T-cell (primary cell): Measurements from ENCODE around the gene CTLA4. TPM values are rescaled to one million over a fixed set of nuclear protein-coding genes. Genes with fewer than 3 reads are reported as not detected.

Experiments used
- ATAC-seq, 4 experiments: fragments of 200-7000 bp in 3 of 4; fragments of 150-1000 bp in 1 of 4; cut with Tn5 transposase; replicated peaks in 1 of 4; 1 replicate in 3 of 4; 2 replicates in 1 of 4; pipeline ENCODE4 v1.10.0; 2021; ENCODE audit warnings: moderate library complexity in 3 of 4, mild to moderate bottlenecking in 2 of 4, moderate number of reproducible peaks in 1 of 4
- CTCF ChIA-PET, 2 donors: fragments of 300-600 bp; sonication (Branson Sonifier 250); formaldehyde crosslinking; loops; one replicate each; lab custom pipeline; 2022; ENCODE audit warnings: antibody characterized with exemption in 2 of 2; lab: Charles Lee
- POLR2A ChIA-PET, 2 donors: fragments of 300-600 bp; sonication (Branson Sonifier 250); formaldehyde crosslinking; loops; one replicate each; lab custom pipeline; 2022; ENCODE audit warnings: antibody characterized with exemption in 2 of 2; lab: Charles Lee
- DNase-seq, 35 experiments: peaks; one replicate each; pipeline versions ENCODE4 v3.0.0 to v3.0.0-alpha.2; 2013 to 2023
- H3K27ac ChIP-seq: one replicate; pipeline ENCODE4 v1.5.1; 2013; ENCODE audit warnings: low read length
- H3K27me3 ChIP-seq, 2 experiments: replicated peaks in 1 of 2; 1 replicate in 1 of 2; 2 replicates in 1 of 2; pipeline versions ENCODE4 v1.6.1 to v1.7.0; 2013; ENCODE audit warnings: low read length in 1 of 2, mixed read lengths in 1 of 2; ENCODE audit not compliant: control insufficient read depth in 2 of 2, insufficient read depth in 2 of 2; ENCODE audit errors: extremely low read depth in 1 of 2
- H3K36me3 ChIP-seq, 2 donors: 1 replicate in 1 of 2; 2 replicates in 1 of 2; pipeline versions ENCODE4 v1.6.1 to v1.7.0; 2013; ENCODE audit warnings: low read length in 1 of 2; ENCODE audit not compliant: control insufficient read depth in 2 of 2, insufficient read depth in 1 of 2; ENCODE audit errors: extremely low read depth in 1 of 2
- H3K4me1 ChIP-seq, 2 experiments: 1 replicate in 1 of 2; 2 replicates in 1 of 2; pipeline versions ENCODE4 v1.6.1 to v1.7.0; 2013; ENCODE audit warnings: low read length in 2 of 2, mixed read lengths in 1 of 2; ENCODE audit not compliant: insufficient read depth in 2 of 2, control insufficient read depth in 1 of 2; ENCODE audit errors: extremely low read depth in 1 of 2
- H3K4me3 ChIP-seq, 2 donors: 1 replicate in 1 of 2; 2 replicates in 1 of 2; pipeline versions ENCODE4 v1.5.1 to v1.7.0; 2013; ENCODE audit warnings: mild to moderate bottlenecking in 2 of 2, low read length in 1 of 2, moderate library complexity in 1 of 2; ENCODE audit not compliant: control insufficient read depth in 1 of 2; ENCODE audit errors: extremely low read depth in 1 of 2
- H3K9me3 ChIP-seq: 2 replicates; pipeline ENCODE4 v1.7.0; 2013
- H3K27ac Mint-ChIP-seq, 2 donors: one replicate each; pipeline ENCODE4 v1.8.0; 2020 to 2021; ENCODE audit warnings: mild to moderate bottlenecking in 2 of 2, mixed read lengths in 2 of 2
- H3K27me3 Mint-ChIP-seq, 2 donors: one replicate each; pipeline ENCODE4 v1.8.0; 2021 to 2022; ENCODE audit warnings: mixed read lengths in 2 of 2
- H3K36me3 Mint-ChIP-seq: one replicate; pipeline ENCODE4 v1.8.0; 2021; ENCODE audit warnings: mixed read lengths
- H3K4me1 Mint-ChIP-seq, 3 donors: one replicate each; pipeline ENCODE4 v1.8.0; 2020 to 2022; ENCODE audit warnings: mixed read lengths in 3 of 3, mild to moderate bottlenecking in 1 of 3
- H3K4me3 Mint-ChIP-seq, 3 donors: one replicate each; pipeline ENCODE4 v1.8.0; 2020 to 2022; ENCODE audit warnings: mild to moderate bottlenecking in 3 of 3, mixed read lengths in 3 of 3, moderate library complexity in 3 of 3
- H3K9me3 Mint-ChIP-seq, 3 donors: one replicate each; pipeline ENCODE4 v1.8.0; 2020 to 2022; ENCODE audit warnings: mixed read lengths in 3 of 3
- WGBS: methylation state at CpG from one replicate; pipeline ENCODE4 v1.1.5; 2013; ENCODE audit warnings: missing lambda C conversion rate; ENCODE audit not compliant: insufficient coverage; 5-methylcytosine and 5-hydroxymethylcytosine counted together
- total RNA-seq, 35 experiments: library from RNA in 6 of 35; stranded (reverse) in 6 of 35; fragments of 120-200 nt in 1 of 35; gene quantifications; one replicate each; pipeline versions ENCODE4 v1.2.1 to v1.2.4 and lab custom pipeline; 2013 to 2026

The CTLA4 gene
- total RNA-seq, 5 donors from 2014 or later (not counting 1 experiment from before 2014, with no cell fraction given): 11.9 to 56.2 (median 14.8) TPM

DNA sequence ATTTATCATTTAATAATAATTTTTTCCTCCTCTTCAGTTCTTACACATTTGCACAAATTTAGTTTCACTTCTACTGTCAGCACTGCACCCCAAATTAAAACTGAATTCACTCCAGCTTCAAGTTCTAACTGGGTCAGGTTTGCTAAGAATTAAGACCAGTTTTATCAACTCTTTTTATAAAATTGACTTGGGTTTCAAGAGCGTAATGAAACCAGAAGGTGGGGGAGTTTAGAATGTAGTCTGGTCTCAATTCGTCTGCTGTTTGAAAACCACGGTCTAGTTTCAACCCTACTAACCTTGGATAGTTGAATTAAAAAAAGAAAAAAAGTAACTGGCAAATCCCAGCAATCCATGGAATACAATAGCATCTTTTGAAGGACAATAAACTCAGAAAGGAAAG lies 14.3 kb upstream of the CTLA4 start:
- H3K27ac ChIP-seq: peak overlapping the region; percentile 61
- no peaks in the 10 kb centered on the region for H3K36me3 Mint-ChIP-seq
- ChIA-PET CTCF (no interaction called here), POLR2A (interaction anchor here in 1 of 2 donors (1.1 kb wide), 1 partner anchor 669 kb away, joined by 3 read pairs; no protein-coding TSS in a partner anchor)
- peak in 1 of 4 experiments; percentile 19 for ATAC-seq
- WGBS: no CpG with 5 or more reads among the region's 3 CpGs
- peak overlapping the region; percentile 53 to 77 (median 65) for H3K4me3 Mint-ChIP-seq
- H3K27me3 ChIP-seq: no peaks in the 10 kb centered on the region
- no peaks in the 10 kb centered on the region for H3K36me3 ChIP-seq
- peaks cover 35 to 43% (median 39%) of the 10 kb centered on the region in 3 donors for H3K4me1 Mint-ChIP-seq
- peaks cover 3 to 9% of the 10 kb centered on the region in 2 experiments for H3K4me1 ChIP-seq
- peak overlapping the region in 1 of 2 donors; percentile 16 for H3K4me3 ChIP-seq
- peak in 1 of 35 experiments; percentile 22 for DNase-seq
- H3K27ac Mint-ChIP-seq: peak overlapping the region; percentile 84 to 86
- H3K9me3 ChIP-seq: no peaks in the 10 kb centered on the region
- no peaks in the 10 kb centered on the region for H3K27me3 Mint-ChIP-seq
- H3K9me3 Mint-ChIP-seq: no peaks in the 10 kb centered on the region

DNA sequence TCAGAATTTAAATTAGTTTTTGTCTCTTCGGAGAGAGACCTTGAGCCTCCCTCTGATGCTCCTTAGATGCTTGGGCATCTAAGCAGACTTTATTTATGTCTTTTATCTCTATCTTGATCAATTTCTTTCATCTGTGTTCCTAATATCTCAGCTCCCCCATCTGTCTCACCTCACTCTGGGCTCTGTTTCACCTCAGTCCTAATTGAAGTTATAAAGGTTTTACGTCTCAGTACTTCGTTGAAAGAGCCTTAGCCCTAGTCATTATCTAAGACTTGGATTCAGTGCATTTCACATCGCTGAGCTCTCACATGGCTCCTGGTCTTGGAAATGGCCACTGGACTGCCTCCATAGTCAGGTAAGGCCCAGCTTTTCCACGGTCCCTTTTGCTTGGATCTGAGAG lies 13.8 kb upstream of the CTLA4 start:
- DNase-seq (no peak), ATAC-seq (peak in 2 of 4 experiments; percentile 15 to 42)
- Histone ChIP-seq H3K36me3 (no peaks in the 10 kb centered on the region), H3K4me1 (peaks cover 3 to 10% of the 10 kb centered on the region in 2 experiments), H3K27me3 (no peaks in the 10 kb centered on the region), H3K9me3 (no peaks in the 10 kb centered on the region), H3K27ac (peak overlapping the region; percentile 61), H3K4me3 (peak overlapping the region in 1 of 2 donors; percentile 16)
- 75% methylated on average over 1 of the region's 5 CpGs for WGBS
- H3K9me3 Mint-ChIP-seq: no peaks in the 10 kb centered on the region
- H3K36me3 Mint-ChIP-seq: no peaks in the 10 kb centered on the region
- peak overlapping the region; percentile 84 to 86 for H3K27ac Mint-ChIP-seq
- H3K4me3 Mint-ChIP-seq: peak overlapping the region; percentile 29 to 77 (median 53)
- H3K4me1 Mint-ChIP-seq: peaks cover 38 to 48% (median 43%) of the 10 kb centered on the region in 3 donors
- ChIA-PET CTCF (interaction anchor here in 1 of 2 donors (1.0 kb wide), 1 partner anchor 15 kb away, joined by 4 read pairs; no protein-coding TSS in a partner anchor), POLR2A (interaction anchor here (0.5 to 1.1 kb wide), 2 partner anchors 114 to 670 kb away, joined by 3 read pairs; no protein-coding TSS in a partner anchor)
- H3K27me3 Mint-ChIP-seq: no peaks in the 10 kb centered on the region

DNA sequence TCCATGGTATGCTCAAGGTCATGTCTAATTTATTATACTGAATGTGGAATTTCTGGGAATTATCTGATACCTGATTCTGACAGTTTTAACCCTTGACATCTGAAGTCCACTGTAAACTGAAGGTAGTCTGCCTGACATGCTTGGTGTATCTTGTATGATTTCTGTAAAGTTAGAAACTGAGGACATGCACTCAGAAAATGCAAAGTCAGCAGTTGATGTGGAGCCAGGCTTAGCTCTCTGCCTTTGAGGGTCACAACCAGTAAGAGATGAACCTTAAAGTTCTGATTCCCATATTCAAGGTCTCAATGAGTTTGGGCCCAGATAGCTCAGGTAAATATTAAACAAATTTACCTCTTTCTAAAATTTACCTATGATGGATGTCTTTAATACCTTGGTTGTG lies 12.3 kb upstream of the CTLA4 start:
- DNase-seq (no peak), ATAC-seq (no peak)
- no peaks in the 10 kb centered on the region for H3K27me3 ChIP-seq
- H3K27me3 Mint-ChIP-seq: no peaks in the 10 kb centered on the region
- H3K4me1 Mint-ChIP-seq: peaks cover 52 to 61% (median 59%) of the 10 kb centered on the region in 3 donors
- CTCF ChIA-PET: interaction anchor here in 1 of 2 donors (0.6 kb wide), 1 partner anchor 1282 kb away, joined by 5 read pairs; no protein-coding TSS in a partner anchor
- peak overlapping the region in 1 of 3 donors; percentile 15 for H3K4me3 Mint-ChIP-seq
- no peak overlapping the region for H3K4me3 ChIP-seq
- POLR2A ChIA-PET: interaction anchor here (0.6 to 0.7 kb wide), 3 partner anchors 13 to 42 kb away, joined by 3 to 4 read pairs (median 3); no protein-coding TSS in a partner anchor
- H3K9me3 ChIP-seq: no peaks in the 10 kb centered on the region
- H3K4me1 ChIP-seq: peaks cover 3 to 17% of the 10 kb centered on the region in 2 experiments
- no peaks in the 10 kb centered on the region for H3K36me3 ChIP-seq
- no peaks in the 10 kb centered on the region for H3K9me3 Mint-ChIP-seq
- H3K27ac Mint-ChIP-seq: peak overlapping the region in 1 of 2 donors; percentile 25
- no peak overlapping the region for H3K27ac ChIP-seq
- no peaks in the 10 kb centered on the region for H3K36me3 Mint-ChIP-seq

DNA sequence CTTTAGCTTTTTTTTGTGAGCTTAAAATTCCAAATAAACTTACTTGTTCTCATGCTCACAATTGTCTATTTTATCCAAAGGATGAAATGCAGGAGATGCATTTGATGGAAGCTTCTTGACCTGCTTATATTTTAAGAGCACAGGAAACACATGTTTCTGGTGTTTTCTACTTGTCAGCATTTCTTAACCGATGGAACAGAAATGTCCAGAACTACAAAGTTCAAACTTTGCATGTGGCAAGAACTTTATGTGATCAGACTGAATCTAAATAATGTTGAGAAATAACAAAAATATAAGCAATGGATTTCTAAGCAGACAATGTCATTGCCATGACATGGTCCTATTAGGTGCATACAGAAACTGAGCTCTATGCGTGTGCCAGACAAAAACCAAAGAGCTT lies 9.9 kb upstream of the CTLA4 start:
- Histone ChIP-seq H3K4me1 (peaks cover 3 to 17% of the 10 kb centered on the region in 2 experiments), H3K27me3 (no peaks in the 10 kb centered on the region), H3K4me3 (no peak overlapping the region), H3K9me3 (no peaks in the 10 kb centered on the region), H3K27ac (peak overlapping the region; percentile 1), H3K36me3 (no peaks in the 10 kb centered on the region)
- CTCF ChIA-PET: interaction anchor here (0.6 to 1.5 kb wide), 12 partner anchors 9 to 193 kb away, joined by 3 to 15 read pairs (median 4); partner anchors contain the start of gene CTLA4 (in 2 of the 2)
- WGBS: 40% methylated on average over 1 of the region's 2 CpGs
- Mint-ChIP-seq H3K4me1 (peaks cover 63 to 67% (median 64%) of the 10 kb centered on the region in 3 donors), H3K27ac (no peak overlapping the region), H3K9me3 (no peaks in the 10 kb centered on the region), H3K36me3 (no peaks in the 10 kb centered on the region), H3K4me3 (no peak overlapping the region), H3K27me3 (no peaks in the 10 kb centered on the region)
- ATAC-seq: no peak
- POLR2A ChIA-PET: interaction anchor here in 1 of 2 donors (1.3 kb wide), 1 partner anchor 10 kb away, joined by 5 read pairs; the partner anchor contains the start of gene CTLA4
- DNase-seq: no peak

DNA sequence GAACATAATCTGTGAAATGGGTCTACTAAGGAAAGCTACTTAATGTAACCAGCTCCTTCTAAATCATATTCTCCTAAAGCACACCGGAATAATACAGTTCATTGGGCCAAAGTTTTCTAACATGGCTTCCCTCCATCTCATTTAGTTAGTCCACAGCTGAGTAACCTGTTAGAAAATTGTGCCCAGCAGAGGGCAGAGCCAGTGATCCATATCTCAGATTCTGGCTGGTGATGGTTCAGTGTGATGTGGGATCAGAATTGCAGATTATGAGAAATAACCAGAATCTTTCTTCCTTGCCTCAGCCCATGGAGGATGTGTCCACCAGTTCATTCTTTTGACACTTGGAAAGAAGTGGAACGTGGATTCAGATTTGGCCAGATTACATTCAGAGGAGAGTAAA lies 9.4 kb upstream of the CTLA4 start:
- no peaks in the 10 kb centered on the region for H3K36me3 Mint-ChIP-seq
- 100% methylated on average over 1 of the region's 2 CpGs for WGBS
- Histone ChIP-seq H3K4me1 (peaks cover 3 to 17% of the 10 kb centered on the region in 2 experiments), H3K27me3 (no peaks in the 10 kb centered on the region), H3K9me3 (no peaks in the 10 kb centered on the region), H3K36me3 (no peaks in the 10 kb centered on the region), H3K27ac (peak overlapping the region; percentile 1), H3K4me3 (no peak overlapping the region)
- H3K27ac Mint-ChIP-seq: peak overlapping the region in 1 of 2 donors; percentile 66
- no peak overlapping the region for H3K4me3 Mint-ChIP-seq
- ChIA-PET POLR2A (interaction anchor here in 1 of 2 donors (1.3 kb wide), 1 partner anchor 9 kb away, joined by 5 read pairs; the partner anchor contains the start of gene CTLA4), CTCF (interaction anchor here (0.6 to 1.5 kb wide), 9 partner anchors 9 to 193 kb away, joined by 3 to 15 read pairs (median 4); partner anchors contain the start of gene CTLA4 (in 2 of the 2))
- H3K27me3 Mint-ChIP-seq: no peaks in the 10 kb centered on the region
- H3K9me3 Mint-ChIP-seq: no peaks in the 10 kb centered on the region
- ATAC-seq (peak in 2 of 4 experiments; percentile 48 to 57), DNase-seq (peak in 9 of 35 experiments; percentile 3 to 56 (median 23))
- peaks cover 58 to 64% (median 61%) of the 10 kb centered on the region in 3 donors for H3K4me1 Mint-ChIP-seq

DNA sequence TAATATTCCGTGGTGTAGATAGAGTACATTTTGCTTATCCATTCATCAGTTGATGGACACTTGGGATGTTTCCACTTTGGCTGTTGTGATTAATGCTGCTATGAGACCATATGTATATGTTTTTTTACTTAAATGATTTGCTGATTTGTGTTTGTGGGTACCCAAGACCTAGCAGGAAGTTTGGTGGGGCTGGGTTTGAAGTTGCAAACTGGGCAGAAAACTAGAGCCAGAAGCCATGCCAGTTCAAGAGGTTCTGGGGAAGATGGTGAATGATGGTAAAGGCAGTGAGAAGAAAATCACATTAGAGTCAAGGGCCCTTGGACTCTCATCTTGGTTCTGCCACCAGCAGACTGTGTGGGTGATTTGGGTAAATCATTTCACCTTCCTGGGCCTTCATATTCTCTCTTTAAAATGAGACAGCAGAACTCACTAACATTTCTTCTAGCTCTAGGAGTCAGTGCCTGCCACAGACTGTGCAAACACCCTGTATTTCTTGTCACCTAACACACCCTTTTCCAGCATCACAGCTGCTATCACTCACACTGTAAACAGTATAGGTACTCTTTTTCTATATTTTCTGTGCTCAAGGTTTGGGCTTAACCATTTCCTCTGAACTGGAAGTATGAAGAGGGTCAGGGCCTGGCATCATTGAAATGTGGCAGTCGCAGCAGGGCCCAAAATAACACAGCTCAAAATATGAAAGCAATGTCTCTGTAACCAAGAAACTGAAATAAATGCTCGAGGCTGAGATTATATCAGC lies 8.4 kb upstream of the CTLA4 start:
- Histone ChIP-seq H3K4me1 (peaks cover 0 to 12% of the 10 kb centered on the region in 2 experiments), H3K27ac (peak overlapping the region; percentile 55), H3K9me3 (peaks cover 3% of the 10 kb centered on the region), H3K36me3 (no peaks in the 10 kb centered on the region), H3K4me3 (no peak overlapping the region), H3K27me3 (no peaks in the 10 kb centered on the region)
- no peak overlapping the region for H3K4me3 Mint-ChIP-seq
- H3K4me1 Mint-ChIP-seq: peaks cover 49 to 56% (median 52%) of the 10 kb centered on the region in 3 donors
- peak overlapping the region; percentile 76 to 77 for H3K27ac Mint-ChIP-seq
- ChIA-PET CTCF (interaction anchor here (0.6 to 1.4 kb wide), 4 partner anchors 9 to 50 kb away, joined by 3 to 5 read pairs (median 4); no protein-coding TSS in a partner anchor), POLR2A (interaction anchor here (1.0 to 1.3 kb wide), 2 partner anchors 9 kb away, joined by 4 to 10 read pairs; partner anchors contain the start of gene CTLA4 (in 2 of the 2))
- no peaks in the 10 kb centered on the region for H3K27me3 Mint-ChIP-seq
- DNase-seq: no peak
- peak in 2 of 4 experiments; percentile 26 to 46 for ATAC-seq
- peaks cover 3% of the 10 kb centered on the region for H3K36me3 Mint-ChIP-seq
- no CpG with 5 or more reads among the region's 3 CpGs for WGBS
- peaks cover 0 to 8% (median under 1%) of the 10 kb centered on the region in 3 donors for H3K9me3 Mint-ChIP-seq
